Ramos (cell line): ENCODE results near the gene UGT2B15.
"Not testable (repeated sequence)": the region's sequence is repeated elsewhere in the genome, so short reads cannot be mapped to it uniquely, and the experiment has no call there.

Experiments used
- in situ Hi-C: fragments of 300-500 bp; cut with MboI; formaldehyde crosslinking; loops from one replicate; pipeline ENCODE4 v1.14.3; 2022; ENCODE audit warnings: low sequenced_read_pairs; ENCODE audit not compliant: unreplicated experiment

Gene UGT2B15

DNA sequence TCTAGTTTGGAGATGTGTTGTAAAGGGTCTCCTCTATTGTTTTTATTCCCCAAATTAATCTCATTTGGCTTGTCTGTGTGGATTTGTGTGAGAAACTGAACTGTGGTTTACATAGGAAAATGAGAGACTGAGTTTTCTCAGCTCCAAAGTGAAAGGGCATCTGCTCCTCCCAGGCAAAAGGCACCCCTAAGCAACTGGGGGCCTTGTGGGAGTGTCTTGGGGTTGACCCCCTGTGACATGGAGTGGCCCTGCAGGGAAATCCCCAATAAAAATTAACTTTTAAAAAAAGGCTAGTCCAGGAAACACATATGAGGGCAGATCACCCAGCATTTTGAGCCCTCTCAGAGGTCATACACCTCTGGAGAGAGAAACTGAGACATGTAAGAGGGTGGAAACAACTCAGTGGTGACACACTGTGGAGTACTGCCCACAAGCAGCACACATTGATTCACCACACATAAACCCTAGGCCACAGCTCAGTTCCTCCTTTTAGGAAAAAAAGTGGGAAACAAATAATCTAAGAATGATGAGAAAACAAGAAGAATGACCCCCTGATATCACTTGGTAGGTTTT lies 13.3 kb downstream of the UGT2B15 start:
- in situ Hi-C loops = not testable (repeated sequence)

GRCh38 chr4:68656445-68656973 lies 13.9 kb downstream of the UGT2B15 start:
- in situ Hi-C loops = not testable (repeated sequence)

DNA sequence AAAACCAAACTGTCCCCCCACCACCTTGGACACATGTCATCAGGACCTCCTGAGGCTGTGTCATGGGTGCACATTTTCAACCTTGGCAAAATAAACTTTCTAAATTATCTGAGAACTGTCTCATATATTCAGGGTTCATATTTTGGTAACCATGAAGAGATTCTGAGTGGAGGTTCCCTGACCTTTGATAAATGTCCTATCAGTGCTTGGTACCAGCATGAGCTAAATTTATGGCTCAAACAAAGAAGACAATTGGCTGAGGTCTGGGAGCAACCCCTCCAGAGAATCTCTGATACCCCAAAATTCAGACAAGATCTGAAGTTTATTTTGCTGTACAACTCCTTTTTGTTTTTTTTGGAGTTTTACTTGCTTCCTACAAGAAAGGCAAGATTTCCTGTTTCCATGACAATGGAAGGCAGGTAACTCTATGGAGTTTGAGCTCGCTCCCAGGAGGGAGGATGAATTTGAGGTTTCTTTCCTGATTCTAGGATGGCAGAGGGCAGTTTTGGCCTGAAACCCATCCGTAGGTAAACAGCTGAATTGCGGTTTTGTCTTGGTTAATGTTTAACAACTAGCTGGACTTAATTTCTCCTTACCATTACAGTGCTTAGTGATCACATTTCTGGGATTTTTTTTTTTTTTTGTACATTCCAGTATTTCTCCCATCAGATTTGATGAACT lies 14.5 kb downstream of the UGT2B15 start:
- in situ Hi-C loops = no loop called here

GRCh38 chr4:68654946-68655721 lies 15.3 kb downstream of the UGT2B15 start:
- in situ Hi-C loops = no loop called here

- in situ Hi-C loops = no loop called here
Observed at GRCh38 chr4:68651932-68652331, 18.5 kb downstream of the UGT2B15 start.

GRCh38 chr4:68630371-68630770 lies 40.1 kb downstream of the UGT2B15 start:
- in situ Hi-C loops = no loop called here

- in situ Hi-C loops = not testable (repeated sequence)
Observed at GRCh38 chr4:68622731-68623130, 47.7 kb downstream of the UGT2B15 start.

GRCh38 chr4:68617003-68617698 lies 53.3 kb downstream of the UGT2B15 start:
- in situ Hi-C loops = no loop called here

DNA sequence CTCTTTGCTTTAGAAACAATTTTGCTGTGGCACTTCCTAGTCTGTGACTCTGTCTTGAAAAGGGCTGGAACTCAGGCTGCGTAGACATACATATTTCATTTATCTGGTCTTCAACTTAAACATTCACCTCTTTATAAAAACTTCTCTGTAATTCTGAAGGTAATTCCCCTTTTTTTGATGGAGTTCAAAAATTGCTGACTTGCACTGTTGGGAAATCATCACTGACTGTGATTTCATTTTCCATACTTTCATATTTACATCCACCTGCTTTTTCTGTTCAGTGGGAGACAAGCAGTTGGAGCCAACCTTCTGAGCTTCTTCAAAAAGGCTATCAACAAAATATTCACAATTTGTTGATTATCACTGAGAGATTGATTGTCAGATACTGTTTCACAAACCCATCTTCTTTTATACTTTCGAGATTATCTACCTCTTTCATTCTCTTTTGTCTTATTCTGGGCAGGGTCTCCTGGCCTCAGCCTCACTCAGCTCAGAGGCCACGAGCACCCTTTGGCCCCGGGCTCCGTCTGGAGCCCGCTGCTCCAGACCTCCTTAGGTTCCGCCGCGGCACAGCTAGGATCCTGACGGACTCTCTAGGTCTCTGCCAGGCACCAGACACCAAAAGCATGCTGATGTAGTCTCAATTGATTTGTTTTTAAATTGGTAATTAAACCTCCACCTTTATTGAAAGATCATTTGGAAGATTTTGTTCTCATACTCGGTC lies 54.6 kb downstream of the UGT2B15 start:
- in situ Hi-C loops = no loop called here

- in situ Hi-C loops = no loop called here
Observed at GRCh38 chr4:68613752-68614151, 56.7 kb downstream of the UGT2B15 start.

DNA sequence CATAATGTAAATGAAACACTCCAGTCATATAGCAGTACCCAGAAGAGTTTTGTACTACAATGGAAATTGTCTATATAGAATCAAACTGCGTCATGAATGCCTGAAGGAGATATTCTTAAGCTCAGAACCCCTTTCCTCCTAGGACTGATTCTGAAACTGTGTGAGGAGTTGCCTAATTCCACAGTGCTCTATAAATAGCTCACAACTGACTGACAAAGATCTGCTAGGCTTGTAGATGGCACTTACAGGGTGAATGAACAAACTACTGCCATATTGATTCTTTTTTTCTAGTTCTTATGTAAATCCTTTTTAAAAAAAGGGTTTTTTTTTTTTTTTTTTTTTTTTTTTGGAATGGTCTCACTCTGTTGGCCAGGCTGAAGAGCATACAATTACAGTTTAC lies 64.2 kb downstream of the UGT2B15 start:
- in situ Hi-C loops = no loop called here

DNA sequence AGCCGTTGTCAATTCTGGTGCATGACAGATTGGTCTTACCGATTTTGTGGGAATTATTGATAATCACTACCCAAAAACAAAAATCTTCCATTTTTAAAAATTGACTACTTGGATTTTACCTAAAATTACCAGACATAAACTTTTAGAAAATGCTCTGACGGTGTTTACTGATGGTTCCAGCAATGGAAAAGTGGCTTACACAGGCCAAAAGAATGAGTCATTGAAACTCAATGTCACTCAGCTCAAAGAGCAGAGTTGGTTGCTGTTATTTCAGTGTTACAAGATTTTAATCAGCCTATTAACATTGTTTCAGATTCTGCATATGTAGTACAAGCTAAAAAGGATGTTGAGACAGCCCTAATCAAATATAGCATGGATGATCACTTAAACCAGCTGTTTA lies 71.3 kb downstream of the UGT2B15 start:
- in situ Hi-C loops = no loop called here

DNA sequence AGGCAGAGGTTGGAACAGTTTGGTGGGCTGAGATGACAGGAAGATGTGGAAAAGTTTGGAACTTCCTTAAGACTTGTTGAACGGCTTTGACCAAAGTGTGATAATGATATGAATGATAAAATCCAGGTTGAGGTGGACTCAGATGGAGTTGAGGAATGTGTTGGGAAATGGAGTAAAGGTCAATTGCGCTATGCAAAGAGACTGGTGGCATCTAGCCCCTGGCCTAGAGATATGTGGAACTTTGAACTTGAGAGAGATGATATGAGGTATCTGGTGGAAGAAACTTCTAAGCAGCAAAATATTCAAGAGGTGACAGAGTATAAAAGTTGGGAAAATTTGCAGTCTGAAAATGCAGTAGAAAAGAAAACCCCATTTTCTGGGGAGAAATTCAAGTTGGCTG lies 73.0 kb downstream of the UGT2B15 start:
- in situ Hi-C loops = no loop called here
